HuH-7 (cell line): ENCODE measurements around the gene ADAMTS2.
"Not testable (repeated sequence)": the region's sequence is repeated elsewhere in the genome, so short reads cannot be mapped to it uniquely, and the experiment has no call there.

ENCODE experiments used
- DNase-seq: peaks from one replicate; pipeline ENCODE4 v3.0.0; 2011; ENCODE audit warnings: low spot score

ADAMTS2 gene

DNA sequence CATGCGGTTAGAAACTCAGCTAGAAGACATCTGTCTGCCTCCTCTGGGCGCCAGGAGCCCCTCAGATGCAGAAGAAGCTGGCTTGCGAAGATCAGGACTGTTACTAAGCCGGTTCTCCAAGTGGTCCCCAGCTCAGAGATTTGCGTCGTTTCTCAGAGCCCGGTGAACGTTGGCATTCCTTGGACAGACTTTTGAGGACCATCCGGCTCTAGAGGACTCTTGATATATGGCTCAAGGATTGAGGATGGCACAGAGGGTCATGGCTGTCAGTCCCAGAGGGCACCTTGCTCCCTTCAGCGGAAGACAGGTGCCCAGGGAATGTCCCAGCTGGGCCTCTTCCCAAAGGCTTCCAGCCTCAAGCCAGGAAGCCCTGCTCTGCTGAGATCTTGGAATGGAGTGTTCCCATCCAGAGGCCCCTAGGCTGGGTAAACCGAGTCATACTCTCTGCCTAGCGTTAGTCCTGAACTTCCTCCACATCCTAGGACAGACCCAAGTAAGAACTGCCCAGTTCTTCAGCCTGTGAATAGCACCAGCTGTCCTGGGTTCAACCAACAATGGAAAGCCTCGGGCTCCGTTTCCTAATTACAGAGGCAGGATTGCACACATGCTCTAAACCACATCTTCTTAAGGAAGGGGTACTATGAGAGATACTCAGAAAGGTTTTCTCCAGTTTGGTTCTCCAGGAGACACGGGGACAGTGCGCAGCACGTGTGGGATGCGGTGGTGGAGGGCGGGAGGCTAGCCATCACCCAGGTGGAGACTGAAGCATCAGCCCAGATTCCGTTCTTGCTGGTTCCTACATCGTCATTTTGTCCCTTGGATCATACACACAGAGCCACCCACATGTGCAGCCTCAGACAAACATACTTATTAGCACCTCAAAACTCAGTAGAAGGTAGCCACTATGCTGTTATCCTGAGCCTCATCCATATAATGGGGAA lies 233.7 kb downstream of the ADAMTS2 start:
- no peak for DNase-seq

GRCh38 chr5:179110528-179110927 lies 234.7 kb downstream of the ADAMTS2 start:
- DNase-seq, result no peak

GRCh38 chr5:179101282-179101681 lies 244.0 kb downstream of the ADAMTS2 start:
- DNase-seq, result not testable (repeated sequence)

DNA sequence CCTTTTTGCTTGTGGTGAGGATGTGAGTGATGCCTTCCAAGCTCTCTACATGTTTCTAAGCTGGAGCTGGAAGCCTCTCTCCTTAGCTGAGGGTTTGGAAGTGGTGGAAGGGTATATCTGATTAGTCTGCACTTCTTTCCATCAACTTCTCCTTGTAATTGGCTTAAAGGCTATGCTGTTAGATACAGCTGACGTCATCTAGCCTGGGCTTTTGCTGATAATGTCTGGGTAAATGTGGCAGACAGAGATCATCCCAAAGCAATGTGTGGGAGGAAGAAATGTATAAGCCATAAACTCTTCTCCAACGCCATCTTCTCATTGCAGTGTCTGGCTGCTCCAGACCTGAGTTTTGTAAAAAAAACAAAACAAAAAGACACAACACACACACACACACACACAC lies 255.8 kb downstream of the ADAMTS2 start:
- DNase-seq, result no peak

DNA sequence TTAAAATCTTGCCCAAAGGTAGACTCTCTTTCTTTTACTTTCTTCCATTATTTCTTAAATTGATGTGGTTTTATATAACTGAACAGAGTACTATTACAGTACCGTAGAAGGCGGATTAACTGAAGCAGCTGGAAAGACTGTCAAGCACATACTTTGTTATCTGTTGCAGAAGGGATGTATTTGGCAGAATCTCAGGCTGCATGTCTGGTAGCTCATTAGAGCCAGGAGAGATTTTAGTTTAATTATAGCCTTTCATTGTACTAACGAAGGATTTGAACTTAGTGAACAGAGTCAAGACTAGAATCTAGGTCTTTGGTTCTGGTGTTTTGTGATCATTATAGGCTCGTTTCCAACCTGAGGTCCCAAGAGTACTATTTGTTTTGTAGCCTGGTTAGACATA lies 264.5 kb downstream of the ADAMTS2 start:
- no peak for DNase-seq

GRCh38 chr5:179079165-179079987 lies 265.9 kb downstream of the ADAMTS2 start:
- DNase-seq, result no peak

DNA sequence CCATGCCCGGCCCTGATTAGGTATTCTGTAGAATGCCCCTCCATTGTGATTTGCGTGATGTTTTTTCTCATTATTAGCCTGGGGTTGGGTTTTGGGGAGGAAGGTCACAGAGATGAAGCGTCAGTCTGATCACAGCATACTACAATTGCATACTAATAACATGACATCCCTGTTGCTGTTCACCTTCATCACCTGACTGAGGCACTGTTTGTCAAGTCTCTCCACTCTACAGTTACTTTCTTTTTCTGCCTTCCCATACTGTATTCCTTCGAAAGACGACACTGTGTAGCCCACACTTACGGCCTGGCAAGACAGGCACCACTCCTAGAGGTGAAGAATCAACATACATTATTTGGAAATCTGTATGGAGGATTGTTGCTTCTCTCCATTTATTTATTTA lies 279.6 kb downstream of the ADAMTS2 start:
- no peak for DNase-seq

GRCh38 chr5:179061025-179061424 lies 284.2 kb downstream of the ADAMTS2 start:
- no peak for DNase-seq
